GM19324 (cell line): ENCODE measurements around the gene ZMYM4.
"Not testable (repeated sequence)": the region's sequence is repeated elsewhere in the genome, so short reads cannot be mapped to it uniquely, and the experiment has no call there.

Source experiments
- ATAC-seq: cut with Tn5 transposase; IDR thresholded peaks from one replicate; pipeline ENCODE4 v1.9.1; 2021; ENCODE audit warnings: mild to moderate bottlenecking, moderate library complexity; ENCODE audit not compliant: unreplicated experiment, low FRiP score

Gene ZMYM4

GRCh38 chr1:35319988-35320713 lies 51.6 kb downstream of the ZMYM4 start:
- no peak for ATAC-seq

- no peak for ATAC-seq
Observed at GRCh38 chr1:35320937-35321336, 52.4 kb downstream of the ZMYM4 start.

- ATAC-seq, result no peak
Observed at GRCh38 chr1:35324486-35324885, 56.0 kb downstream of the ZMYM4 start.

- no peak for ATAC-seq
Observed at GRCh38 chr1:35326246-35326866, 57.8 kb downstream of the ZMYM4 start.

- ATAC-seq, result not testable (repeated sequence)
Observed at GRCh38 chr1:35331618-35332017, 63.1 kb downstream of the ZMYM4 start.

- no peak for ATAC-seq
Observed at GRCh38 chr1:35334485-35334884, 66.0 kb downstream of the ZMYM4 start.

GRCh38 chr1:35340519-35340918 lies 72.0 kb downstream of the ZMYM4 start:
- ATAC-seq, result no peak

GRCh38 chr1:35345439-35345981 lies 77.0 kb downstream of the ZMYM4 start:
- ATAC-seq, result no peak

- no peak for ATAC-seq
Observed at GRCh38 chr1:35350872-35351271, 82.4 kb downstream of the ZMYM4 start.

GRCh38 chr1:35359995-35360394 lies 91.5 kb downstream of the ZMYM4 start:
- ATAC-seq, result no peak

GRCh38 chr1:35361638-35362037 lies 93.1 kb downstream of the ZMYM4 start:
- ATAC-seq, result no peak

- ATAC-seq, result no peak
Observed at GRCh38 chr1:35364741-35365140, 96.2 kb downstream of the ZMYM4 start.

- no peak for ATAC-seq
Observed at GRCh38 chr1:35367914-35368313, 99.4 kb downstream of the ZMYM4 start.

- ATAC-seq, result no peak
Observed at GRCh38 chr1:35369922-35370671, 101.6 kb downstream of the ZMYM4 start.

GRCh38 chr1:35371506-35371905 lies 103.0 kb downstream of the ZMYM4 start:
- ATAC-seq, result no peak

- no peak for ATAC-seq
Observed at GRCh38 chr1:35377555-35377954, 109.0 kb downstream of the ZMYM4 start.

GRCh38 chr1:35379317-35380000 lies 111.0 kb downstream of the ZMYM4 start:
- ATAC-seq, result no peak

- ATAC-seq, result not testable (repeated sequence)
Observed at GRCh38 chr1:35380111-35380510, 111.6 kb downstream of the ZMYM4 start.

- ATAC-seq, result no peak
Observed at GRCh38 chr1:35382107-35382506, 113.6 kb downstream of the ZMYM4 start.

GRCh38 chr1:35386290-35386689 lies 117.8 kb downstream of the ZMYM4 start:
- ATAC-seq, result no peak

GRCh38 chr1:35386959-35387358 lies 118.5 kb downstream of the ZMYM4 start:
- no peak for ATAC-seq
